DOHH2 (cell line): ENCODE results near the gene MRTFA.
"Not testable (repeated sequence)": the region's sequence is repeated elsewhere in the genome, so short reads cannot be mapped to it uniquely, and the experiment has no call there.

ENCODE experiments used
- H3F3A ChIP-seq: fragments of 200-600 bp; sonication (generic), shearing (Covaris generic); 2 replicates; pipeline ENCODE4 v1.6.0; 2016; ENCODE audit warnings: antibody characterized with exemption, mild to moderate bottlenecking; ENCODE audit not compliant: control insufficient read depth, insufficient read depth
- H3K27ac ChIP-seq: fragments of 200-600 bp; sonication (generic); 2 replicates; pipeline ENCODE4 v1.5.1; 2014; ENCODE audit warnings: low read depth, mild to moderate bottlenecking, low read length, moderate library complexity
- H3K27me3 ChIP-seq: fragments of 200-600 bp; sonication (generic); 2 replicates; pipeline ENCODE4 v1.6.1; 2014; ENCODE audit warnings: mild to moderate bottlenecking, low read length, mixed read lengths; ENCODE audit not compliant: control insufficient read depth
- H3K36me3 ChIP-seq: fragments of 200-600 bp; sonication (generic); 2 replicates; pipeline ENCODE4 v1.6.1; 2014; ENCODE audit warnings: mild to moderate bottlenecking, low read length, moderate library complexity, mixed read lengths; ENCODE audit not compliant: control insufficient read depth
- H3K4me1 ChIP-seq: fragments of 200-600 bp; sonication (generic); 2 replicates; pipeline ENCODE4 v1.6.1; 2014; ENCODE audit warnings: mild to moderate bottlenecking, low read length, mixed read lengths; ENCODE audit not compliant: control insufficient read depth
- H3K4me2 ChIP-seq: fragments of 200-600 bp; sonication (generic); 2 replicates; pipeline ENCODE4 v1.6.0; 2014; ENCODE audit warnings: mild to moderate bottlenecking, low read length, moderate library complexity
- H3K4me3 ChIP-seq: fragments of 200-600 bp; sonication (generic); 2 replicates; pipeline ENCODE4 v1.5.1; 2014; ENCODE audit warnings: mild to moderate bottlenecking, low read length, mixed read lengths
- H3K79me2 ChIP-seq: fragments of 200-600 bp; sonication (generic); 2 replicates; pipeline ENCODE4 v1.6.1; 2014; ENCODE audit warnings: mild to moderate bottlenecking, low read length, mixed read lengths; ENCODE audit not compliant: control insufficient read depth
- H3K9me2 ChIP-seq: fragments of 200-600 bp; sonication (generic); replicated peaks from 2 replicates; pipeline ENCODE4 v1.6.1; 2014; ENCODE audit warnings: mild to moderate bottlenecking, low read length, mixed read lengths; ENCODE audit not compliant: control insufficient read depth
- H3K9me3 ChIP-seq: fragments of 200-600 bp; sonication (generic); 2 replicates; pipeline ENCODE4 v1.6.1; 2014; ENCODE audit warnings: antibody characterized with exemption, low read length, mixed read lengths; ENCODE audit not compliant: control insufficient read depth, insufficient read depth
- H4K20me1 ChIP-seq: fragments of 200-600 bp; sonication (generic); 2 replicates; pipeline ENCODE4 v1.6.0; 2014; ENCODE audit warnings: low read depth, mild to moderate bottlenecking, antibody characterized with exemption, low read length, moderate library complexity; ENCODE audit not compliant: control insufficient read depth, insufficient read depth
- EZH2phosphoT487 ChIP-seq: fragments of 200-600 bp; sonication (generic); IDR thresholded peaks from 2 replicates; pipeline ENCODE4 v1.6.1; 2017; ENCODE audit warnings: borderline replicate concordance, mild to moderate bottlenecking, antibody characterized with exemption, low read length, moderate library complexity, mixed read lengths
- TF ChIP-seq, protein P1 (sequence below): fragments of 200-600 bp; sonication (generic); IDR thresholded peaks from one replicate; pipeline ENCODE4 v1.5.1; 2014; ENCODE audit warnings: antibody characterized with exemption, mild to moderate bottlenecking, low read depth, low read length; ENCODE audit not compliant: poor library complexity, severe bottlenecking

MRTFA gene

GRCh38 chr22:40588726-40589125 lies 47.8 kb downstream of the MRTFA start:
- H3K4me3 ChIP-seq, result no peak overlapping the region
- peaks cover 39% of the 10 kb centered on the region for H3K79me2 ChIP-seq
- no peaks in the 10 kb centered on the region for H3K9me2 ChIP-seq
- no peak overlapping the region for H3K27ac ChIP-seq
- H3K36me3 ChIP-seq, result peaks cover 6% of the 10 kb centered on the region
- H3F3A ChIP-seq, result no peaks in the 10 kb centered on the region
- H3K9me3 ChIP-seq, result no peaks in the 10 kb centered on the region
- H3K4me2 ChIP-seq, result no peak overlapping the region
- no peaks in the 10 kb centered on the region for H4K20me1 ChIP-seq
- peaks cover 23% of the 10 kb centered on the region for H3K4me1 ChIP-seq
- TF ChIP-seq EZH2phosphoT487, result no peak
- TF ChIP-seq, protein P1, sequence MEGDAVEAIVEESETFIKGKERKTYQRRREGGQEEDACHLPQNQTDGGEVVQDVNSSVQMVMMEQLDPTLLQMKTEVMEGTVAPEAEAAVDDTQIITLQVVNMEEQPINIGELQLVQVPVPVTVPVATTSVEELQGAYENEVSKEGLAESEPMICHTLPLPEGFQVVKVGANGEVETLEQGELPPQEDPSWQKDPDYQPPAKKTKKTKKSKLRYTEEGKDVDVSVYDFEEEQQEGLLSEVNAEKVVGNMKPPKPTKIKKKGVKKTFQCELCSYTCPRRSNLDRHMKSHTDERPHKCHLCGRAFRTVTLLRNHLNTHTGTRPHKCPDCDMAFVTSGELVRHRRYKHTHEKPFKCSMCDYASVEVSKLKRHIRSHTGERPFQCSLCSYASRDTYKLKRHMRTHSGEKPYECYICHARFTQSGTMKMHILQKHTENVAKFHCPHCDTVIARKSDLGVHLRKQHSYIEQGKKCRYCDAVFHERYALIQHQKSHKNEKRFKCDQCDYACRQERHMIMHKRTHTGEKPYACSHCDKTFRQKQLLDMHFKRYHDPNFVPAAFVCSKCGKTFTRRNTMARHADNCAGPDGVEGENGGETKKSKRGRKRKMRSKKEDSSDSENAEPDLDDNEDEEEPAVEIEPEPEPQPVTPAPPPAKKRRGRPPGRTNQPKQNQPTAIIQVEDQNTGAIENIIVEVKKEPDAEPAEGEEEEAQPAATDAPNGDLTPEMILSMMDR, result no peak
- no peaks in the 10 kb centered on the region for H3K27me3 ChIP-seq

- Histone ChIP-seq H3K79me2 (peaks cover 26% of the 10 kb centered on the region), H3K9me3 (no peaks in the 10 kb centered on the region), H3K4me2 (no peak overlapping the region), H4K20me1 (no peaks in the 10 kb centered on the region), H3K4me3 (no peak overlapping the region), H3K36me3 (peaks cover 10% of the 10 kb centered on the region), H3K27me3 (no peaks in the 10 kb centered on the region), H3K4me1 (peaks cover 7% of the 10 kb centered on the region), H3F3A (no peaks in the 10 kb centered on the region), H3K27ac (no peak overlapping the region), H3K9me2 (no peaks in the 10 kb centered on the region)
- TF ChIP-seq, protein P1, result no peak
- TF ChIP-seq EZH2phosphoT487, result no peak
Measured at GRCh38 chr22:40586781-40587180, 49.7 kb downstream of the MRTFA start.

DNA sequence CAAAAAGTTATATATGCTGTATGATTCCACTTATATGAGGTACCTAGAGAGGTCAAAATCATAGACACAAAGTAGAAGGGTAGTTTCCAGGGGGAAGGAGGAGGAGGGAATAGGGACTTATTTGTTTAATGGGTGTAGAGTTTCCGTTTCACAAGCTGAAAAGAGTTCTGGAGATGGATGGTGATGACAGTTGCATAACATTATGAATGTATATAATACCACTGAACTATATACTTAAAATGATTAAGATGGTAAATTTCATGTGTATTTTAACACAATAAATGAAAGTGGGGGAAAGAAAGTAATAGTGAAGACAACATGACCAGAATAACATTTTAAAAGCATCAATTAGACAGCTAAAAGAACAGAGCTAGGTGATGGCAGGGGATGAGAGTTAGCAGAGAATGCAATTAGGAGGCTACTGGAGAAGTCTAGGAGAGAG lies 51.2 kb downstream of the MRTFA start:
- no peaks in the 10 kb centered on the region for H4K20me1 ChIP-seq
- no peak overlapping the region for H3K4me2 ChIP-seq
- H3F3A ChIP-seq, result no peaks in the 10 kb centered on the region
- no peaks in the 10 kb centered on the region for H3K9me2 ChIP-seq
- peaks cover 20% of the 10 kb centered on the region for H3K79me2 ChIP-seq
- no peak overlapping the region for H3K4me3 ChIP-seq
- no peak overlapping the region for H3K27ac ChIP-seq
- H3K4me1 ChIP-seq, result peaks cover 5% of the 10 kb centered on the region; the same call in 1 of the 2 replicates
- peaks cover 10% of the 10 kb centered on the region for H3K36me3 ChIP-seq
- H3K27me3 ChIP-seq, result no peaks in the 10 kb centered on the region
- TF ChIP-seq, protein P1, result no peak
- TF ChIP-seq EZH2phosphoT487, result no peak
- H3K9me3 ChIP-seq, result no peaks in the 10 kb centered on the region

DNA sequence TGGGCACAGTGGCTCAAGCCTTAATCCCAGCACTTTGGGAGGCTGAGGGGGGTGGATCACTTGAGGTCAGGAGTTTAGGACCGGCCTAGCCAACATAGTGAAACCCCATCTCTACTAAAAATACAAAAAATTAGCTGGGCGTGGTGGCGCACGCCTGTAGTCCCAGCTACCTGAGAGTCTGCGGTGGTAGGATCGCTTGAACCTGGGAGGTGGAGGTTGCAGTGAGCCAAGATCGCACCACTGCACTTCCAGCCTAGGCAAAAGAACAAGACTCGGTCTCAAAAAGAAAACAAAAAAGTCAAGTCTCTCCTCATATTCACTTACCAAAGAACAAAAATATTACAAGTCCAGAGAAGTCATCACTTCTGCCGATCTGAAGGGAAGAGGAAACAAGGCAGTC lies 51.8 kb downstream of the MRTFA start:
- peaks cover 10% of the 10 kb centered on the region for H3K36me3 ChIP-seq
- not testable (repeated sequence) for H3K27ac ChIP-seq, H3K9me2 ChIP-seq, H3K4me1 ChIP-seq, H4K20me1 ChIP-seq, H3K9me3 ChIP-seq, H3F3A ChIP-seq, H3K4me2 ChIP-seq, H3K27me3 ChIP-seq, H3K4me3 ChIP-seq
- H3K79me2 ChIP-seq, result peaks cover 20% of the 10 kb centered on the region
